NCI-H2227 (cell line): ENCODE results near the gene TM4SF4.

Experiments used
- DNase-seq: peaks from one replicate; lab custom pipeline; 2025; ENCODE audit not compliant: unreplicated experiment; lab: John Stamatoyannopoulos, UW

Gene TM4SF4

DNA sequence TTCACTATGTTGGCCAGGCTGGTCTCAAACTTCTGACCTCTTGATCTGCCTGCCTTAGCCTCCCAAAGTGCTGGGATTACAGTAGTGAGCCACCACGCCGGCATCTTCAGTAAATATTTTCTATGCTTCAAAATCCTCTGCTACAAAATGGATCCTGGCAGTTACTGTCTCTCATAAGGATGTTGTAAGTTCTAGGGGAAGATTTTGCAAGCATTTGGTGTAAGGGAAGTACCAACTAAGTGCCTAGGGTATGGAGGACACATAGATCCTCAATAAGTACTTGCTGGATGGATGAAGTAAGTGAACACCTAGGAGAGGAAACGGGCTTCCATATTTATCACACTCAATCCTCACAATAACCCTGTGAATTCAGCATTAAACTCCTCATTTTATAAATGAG lies 6.6 kb downstream of the TM4SF4 start:
- DNase-seq: no peak

DNA sequence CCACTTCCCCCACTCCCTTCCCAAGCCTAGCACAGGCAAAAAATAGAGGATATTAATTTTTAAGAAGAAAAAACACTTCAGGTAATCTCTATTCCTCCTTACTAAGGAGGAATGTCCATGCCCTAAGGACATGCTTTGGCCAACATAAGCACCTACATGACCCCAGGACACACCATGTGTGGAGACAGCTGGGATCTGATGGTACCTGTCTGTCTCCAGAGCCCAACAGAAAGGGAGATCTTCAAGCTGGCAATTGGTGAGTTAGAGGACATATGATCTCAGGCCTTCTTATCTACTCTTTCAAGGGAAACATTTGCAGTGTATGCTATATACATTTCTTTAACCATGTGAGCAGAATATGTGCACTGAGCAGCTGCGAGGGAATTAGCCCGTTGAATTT lies 7.0 kb downstream of the TM4SF4 start:
- no peak for DNase-seq

DNA sequence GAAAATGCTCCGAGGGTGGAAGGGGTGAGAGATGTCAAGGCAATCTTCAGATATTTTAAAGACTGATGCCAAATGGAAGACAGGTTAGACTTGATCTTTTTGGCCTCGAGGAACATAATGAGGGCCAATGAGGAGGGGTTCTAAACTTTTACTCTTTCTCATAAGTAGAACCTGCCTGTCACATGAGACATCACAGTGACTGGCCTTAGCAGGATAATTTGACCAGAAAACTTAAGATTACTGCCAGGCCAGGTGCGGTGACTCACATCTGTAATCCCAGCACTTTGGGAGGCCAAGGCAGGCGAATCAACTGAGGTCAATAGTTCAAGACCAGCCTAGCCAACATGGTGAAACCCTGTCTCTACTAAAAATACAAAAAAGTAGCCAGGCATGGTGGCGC lies 12.2 kb downstream of the TM4SF4 start:
- DNase-seq: no peak

DNA sequence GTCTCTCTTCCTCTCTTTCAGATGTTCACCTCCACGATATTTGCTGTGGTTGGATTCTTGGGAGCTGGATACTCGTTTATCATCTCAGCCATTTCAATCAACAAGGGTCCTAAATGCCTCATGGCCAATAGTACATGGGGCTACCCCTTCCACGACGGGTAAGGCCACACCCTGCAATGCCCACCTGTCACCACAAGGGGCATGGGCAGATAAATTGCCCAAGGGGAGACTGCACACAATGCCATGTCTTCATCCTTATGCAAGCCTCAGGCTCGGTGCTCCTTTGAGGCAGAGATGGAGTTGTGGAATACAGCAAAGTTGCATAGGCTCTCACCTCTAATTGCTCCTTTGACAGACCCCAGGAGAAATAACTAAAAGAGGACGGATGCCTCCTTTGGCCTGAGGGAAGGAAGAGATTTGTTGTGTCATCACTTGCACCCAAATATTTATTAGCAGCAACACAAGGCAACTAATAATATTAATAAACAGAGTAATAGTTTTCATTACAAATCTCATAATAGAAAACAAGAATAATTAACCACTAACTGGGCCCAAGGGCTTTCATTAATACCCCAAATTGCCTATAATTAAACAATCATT lies 13.2 kb downstream of the TM4SF4 start:
- peak; percentile 1 for DNase-seq

DNA sequence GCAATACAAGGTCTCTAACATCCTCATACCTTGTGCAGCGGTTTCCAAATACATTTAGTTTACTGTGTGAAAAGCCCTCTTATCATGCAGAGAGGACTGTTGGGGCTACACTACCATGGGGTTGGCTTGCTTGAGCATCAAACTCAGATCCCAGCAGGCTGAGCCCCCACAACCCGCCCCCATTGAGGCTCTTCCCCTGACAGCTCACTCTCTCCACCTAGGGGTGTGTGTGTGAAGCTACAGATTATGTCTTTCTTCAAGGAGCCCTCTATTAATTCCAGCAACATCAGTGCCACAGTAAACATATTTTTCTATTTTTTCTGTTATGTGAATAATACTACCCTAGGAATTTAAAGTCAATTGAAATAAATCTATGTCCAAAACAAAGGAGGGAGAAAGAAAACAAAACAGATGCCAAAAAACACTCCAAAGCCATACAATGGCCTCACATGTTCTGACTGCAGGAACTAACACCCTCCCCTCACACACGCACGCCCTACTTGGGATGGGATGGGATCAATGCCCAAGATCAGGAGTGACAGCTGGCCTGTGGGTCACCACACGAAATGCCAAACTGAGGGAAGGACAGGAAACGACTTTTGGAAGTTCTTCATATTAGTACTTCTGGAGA lies 14.7 kb downstream of the TM4SF4 start:
- no peak for DNase-seq

DNA sequence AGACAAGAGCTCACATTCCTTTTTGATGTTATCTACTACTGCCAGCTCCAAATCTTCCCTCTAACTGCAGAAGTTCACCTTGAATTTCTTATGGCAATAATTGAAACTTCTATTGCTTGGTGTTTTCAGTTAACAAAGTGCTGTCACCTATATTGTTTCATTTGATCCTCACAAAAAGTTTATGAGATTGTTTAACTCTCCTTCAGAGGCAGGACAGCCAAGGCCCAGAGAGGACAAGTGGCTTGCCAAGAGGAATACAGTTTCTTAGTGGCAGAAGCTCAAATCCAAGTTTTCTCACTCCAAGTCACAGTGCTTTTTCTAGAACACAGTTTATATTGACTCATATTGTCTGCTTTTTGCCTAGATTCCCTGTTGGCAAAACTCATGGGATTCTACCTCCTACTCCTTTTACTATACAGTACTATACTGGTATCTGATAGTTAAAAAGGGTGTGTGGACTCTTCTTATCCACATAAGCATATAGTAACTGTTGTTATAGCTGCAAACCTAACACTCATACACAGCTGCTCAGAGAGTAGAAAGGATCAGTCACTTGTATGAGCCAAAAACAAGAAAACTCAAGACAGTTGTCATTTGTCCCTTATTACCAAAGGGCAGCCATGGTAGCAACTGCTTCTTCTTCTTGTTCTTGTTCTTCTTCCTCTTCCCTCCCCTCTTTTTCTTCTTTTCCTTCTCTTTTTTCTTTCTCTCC lies 15.9 kb downstream of the TM4SF4 start:
- DNase-seq: no peak

DNA sequence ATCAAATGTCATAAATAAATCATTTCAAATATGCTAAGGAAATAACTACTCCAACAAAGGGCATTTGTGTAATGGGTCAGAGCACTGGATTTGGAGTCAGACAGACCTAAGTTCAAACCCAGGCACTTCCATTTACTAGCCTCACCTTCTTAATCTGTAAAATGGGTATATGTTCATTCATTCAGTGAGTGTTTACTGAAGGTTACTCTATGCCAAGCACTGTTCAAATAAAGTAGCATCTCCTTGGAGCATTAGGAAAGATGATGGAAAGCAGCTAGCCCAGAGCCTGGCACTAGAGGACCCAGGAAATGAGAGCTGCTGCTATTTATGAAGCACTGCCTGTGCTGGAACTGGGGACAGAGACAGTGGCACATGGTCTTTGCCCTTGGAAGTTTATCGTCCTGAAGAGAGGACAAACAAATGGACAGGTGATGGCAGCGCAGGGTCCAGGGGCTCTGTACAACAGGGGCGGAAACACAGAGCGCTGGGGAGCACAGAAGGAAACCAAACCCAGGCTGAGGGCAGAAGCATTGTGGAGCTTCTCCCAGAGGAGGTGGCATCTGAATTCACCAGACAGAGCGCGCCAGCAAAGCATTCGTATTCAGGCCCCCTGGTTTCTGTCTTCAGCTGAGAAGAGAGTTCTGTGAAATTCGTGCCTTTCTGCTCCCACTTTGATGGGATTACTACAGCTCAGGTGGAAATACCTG lies 19.0 kb downstream of the TM4SF4 start:
- DNase-seq: no peak

DNA sequence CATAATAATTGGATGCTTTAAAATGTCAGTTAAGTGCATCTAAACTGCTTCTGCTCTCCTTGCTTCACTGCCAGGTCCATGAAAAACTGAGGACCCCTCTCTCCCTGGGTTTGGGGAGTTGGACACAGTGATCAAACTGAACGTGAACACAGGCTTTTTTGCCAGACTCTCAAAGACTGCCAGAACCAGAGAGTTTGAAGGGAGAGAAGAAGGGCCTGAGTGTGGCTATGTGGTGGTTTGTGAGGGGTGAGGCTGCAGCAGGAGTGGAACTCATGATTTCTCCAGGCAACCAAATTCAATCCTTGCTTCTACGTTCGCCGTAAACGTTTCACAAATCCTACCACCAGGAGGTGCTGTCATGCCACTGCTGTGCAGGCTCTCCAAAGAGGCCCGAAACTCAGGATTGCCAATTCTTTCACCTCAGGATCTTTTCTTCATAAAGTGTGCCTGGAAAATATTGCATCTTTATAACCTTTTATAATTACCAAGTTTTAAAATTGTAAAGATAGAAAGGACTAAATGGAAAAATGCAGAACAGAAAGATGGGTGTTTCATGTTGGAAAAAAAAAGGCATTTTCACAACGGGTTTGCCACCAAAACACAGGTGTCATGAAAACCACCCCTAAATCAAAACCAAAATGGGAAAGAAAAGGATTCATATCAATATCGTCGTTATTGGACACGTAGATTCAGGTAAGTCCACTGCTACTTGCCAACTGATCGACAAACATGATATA lies 19.7 kb downstream of the TM4SF4 start:
- DNase-seq: peak; percentile 50

DNA sequence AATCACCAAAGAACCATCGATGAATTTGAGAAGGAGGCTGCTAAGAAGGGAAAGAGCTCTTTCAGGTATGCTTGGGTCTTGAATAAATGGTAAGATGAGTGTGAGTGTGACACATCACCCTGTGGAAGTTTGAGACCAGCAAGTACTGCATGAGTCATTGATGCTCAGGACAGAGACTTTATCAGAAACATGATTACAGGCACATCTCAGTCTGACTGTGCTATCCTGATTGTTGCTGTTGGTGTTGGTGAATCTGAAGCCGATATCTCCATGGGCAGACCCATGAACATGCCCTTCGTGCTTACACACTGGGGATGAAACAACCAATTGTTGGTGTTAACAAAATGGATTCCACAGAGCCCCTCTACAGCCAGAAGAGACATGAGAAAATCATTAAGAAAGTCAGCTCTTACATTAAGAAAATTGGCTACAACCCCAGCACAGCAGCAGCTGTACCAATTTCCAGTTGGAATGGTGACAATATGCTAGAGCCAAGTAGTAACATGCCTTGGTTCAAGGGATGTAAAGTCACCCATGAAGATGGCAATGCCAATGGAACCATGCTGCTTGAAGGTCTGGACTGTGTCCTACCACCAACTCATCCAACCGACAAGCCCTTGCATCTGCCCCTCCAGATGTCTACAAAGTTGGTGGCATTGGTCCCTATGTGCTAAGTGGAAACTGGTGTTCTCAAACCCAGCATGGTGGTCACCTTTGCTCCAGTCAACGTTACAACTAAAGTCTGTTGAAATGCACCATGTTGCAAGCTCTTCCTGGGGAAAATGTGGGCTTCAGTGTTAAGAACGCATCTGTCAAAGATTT lies 20.5 kb downstream of the TM4SF4 start:
- no peak for DNase-seq

DNA sequence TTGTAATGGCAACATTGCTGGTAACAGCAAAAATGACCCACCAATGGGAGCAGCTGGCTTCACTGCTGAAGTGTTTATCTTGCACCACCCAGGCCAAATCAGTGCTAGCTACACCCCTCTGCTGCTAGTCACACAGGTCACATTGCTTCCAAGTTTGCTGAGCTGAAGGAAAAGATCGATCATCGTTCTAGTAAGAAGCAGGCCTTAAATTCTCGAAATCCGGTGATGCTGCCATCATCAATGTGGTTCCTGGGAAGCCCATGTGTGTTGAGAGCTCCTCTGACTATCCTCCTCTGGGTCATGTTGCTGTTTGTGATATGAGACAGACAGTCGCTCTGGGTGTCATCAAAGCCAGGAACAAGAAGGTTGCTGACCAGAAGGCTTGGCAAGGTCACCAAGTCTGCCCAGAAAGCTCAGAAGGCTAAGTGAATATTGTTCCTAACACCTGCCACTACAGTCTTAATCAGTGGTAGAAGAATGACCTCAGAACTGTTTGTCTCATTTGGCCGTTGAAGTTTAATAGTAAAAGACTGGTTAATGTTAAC lies 21.2 kb downstream of the TM4SF4 start:
- DNase-seq: no peak

DNA sequence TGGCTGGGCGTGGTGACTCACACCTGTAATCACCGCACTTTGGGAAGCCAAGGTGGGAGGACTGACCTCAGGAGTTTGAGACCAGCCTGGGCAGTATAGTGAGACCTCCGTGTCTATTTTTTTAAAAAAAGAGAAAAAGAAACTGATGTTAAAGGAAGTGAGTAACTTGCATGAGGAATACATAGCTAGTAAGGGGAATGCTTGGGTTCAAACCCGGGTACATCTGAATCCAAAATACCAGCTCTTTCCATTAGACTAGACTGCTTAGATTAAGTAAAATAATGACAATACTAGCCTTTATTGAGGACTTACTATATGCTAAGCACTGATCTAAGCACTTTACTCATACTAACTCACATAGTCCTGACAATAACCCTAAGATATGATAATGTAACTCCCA lies 22.4 kb downstream of the TM4SF4 start:
- DNase-seq: no peak

DNA sequence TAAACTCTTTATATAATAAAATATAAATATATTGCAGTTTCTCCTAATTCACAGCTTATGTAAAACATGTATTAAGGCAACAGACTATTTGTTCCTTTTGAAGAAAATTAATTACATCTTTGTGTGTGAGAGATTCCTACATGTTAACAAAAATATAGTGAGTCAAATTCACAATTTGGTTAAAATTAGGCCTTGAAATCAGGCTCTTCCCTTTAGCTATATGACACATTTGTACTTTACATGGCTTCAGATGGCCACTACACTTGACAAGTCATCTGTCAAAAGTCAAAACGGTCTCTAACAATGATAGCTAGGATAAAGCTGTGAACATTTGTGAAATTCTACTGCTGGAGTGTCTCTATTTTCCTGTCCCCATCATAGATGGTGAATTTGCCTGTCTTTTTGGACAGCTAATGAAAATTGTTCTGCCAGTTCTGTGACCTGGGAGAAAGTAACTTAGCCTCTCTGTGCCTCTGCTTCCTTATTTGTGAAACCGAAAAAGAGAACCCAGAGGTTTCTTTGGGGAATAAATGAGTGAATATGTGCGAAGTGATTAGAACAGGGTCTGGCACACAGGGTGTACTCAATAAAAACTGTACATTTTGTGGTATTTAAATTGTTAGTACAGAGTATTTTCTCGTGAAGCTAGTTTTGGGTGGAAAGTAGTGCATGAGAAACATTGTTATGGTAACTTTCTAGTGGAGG lies 23.6 kb downstream of the TM4SF4 start:
- no peak for DNase-seq

DNA sequence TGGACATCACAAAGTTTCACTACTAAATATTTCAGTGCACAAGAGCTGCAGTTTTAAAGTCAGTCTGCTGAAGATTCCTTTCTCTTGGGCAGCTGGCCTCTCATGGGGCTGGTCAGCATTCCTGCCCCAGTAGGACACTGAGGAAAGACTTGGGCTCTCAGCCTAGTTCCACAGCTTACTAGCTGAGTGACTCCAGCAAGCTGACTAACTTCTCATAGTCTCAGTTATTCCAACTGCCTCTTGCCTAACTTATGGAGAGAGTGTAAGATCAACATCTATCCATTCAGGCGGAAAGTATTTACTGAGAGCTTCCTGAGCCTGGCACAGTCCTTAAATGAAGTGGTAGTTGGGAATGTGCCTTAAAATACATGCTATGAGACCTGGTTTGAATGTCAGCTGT lies 27.0 kb downstream of the TM4SF4 start:
- DNase-seq: no peak

DNA sequence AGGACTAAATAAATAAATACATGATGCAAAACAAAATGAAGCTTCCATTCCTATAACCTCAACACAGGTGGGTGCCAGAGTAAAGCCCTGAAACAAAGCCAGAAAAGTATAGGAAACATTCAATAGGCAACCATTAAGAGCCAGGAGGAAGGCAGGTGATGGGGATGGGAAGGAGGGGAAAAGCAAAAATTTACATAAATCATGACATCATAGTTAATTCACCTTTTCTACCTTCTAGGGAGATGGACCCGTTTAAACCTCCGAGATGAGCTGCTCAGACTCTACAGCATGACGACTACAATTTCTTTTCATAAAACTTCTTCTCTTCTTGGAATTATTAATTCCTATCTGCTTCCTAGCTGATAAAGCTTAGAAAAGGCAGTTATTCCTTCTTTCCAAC lies 27.9 kb downstream of the TM4SF4 start:
- no peak for DNase-seq

DNA sequence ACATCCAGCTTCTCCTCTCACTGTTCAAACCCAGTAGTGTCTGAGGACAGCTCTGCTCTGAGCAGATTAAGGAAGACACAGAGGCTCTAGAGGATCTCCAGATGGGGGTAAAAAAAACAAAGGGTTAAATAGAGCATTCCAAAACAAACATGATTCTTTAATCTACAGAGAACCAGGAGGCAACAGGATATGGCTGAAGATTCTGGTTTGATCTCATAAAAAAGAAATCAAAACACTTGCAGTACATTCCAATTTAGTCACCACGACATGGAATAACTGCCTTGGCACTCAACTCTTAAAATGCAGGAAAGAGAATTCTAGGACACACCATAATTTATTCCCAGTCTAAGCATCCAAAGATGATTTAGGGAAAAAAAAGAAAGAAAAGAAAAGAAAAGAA lies 32.0 kb downstream of the TM4SF4 start:
- no peak for DNase-seq

DNA sequence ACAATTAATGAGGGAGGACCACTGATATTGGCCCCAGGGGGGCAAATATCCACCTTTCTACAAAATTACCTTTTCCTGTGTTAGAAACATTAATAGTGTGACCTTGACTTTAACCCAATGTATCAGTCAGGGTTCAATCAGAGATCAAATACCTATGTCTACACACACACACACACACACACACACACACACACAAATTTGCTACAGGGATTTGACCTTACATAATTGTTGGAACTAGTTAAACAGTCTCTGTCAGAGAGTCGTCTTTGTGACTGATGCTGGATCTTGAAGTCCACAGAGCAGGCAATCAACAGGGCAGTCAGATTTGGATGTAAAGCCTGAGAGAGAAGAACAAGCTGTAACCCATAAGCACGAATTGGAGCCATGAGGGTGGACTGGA lies 32.5 kb downstream of the TM4SF4 start:
- DNase-seq: no peak

DNA sequence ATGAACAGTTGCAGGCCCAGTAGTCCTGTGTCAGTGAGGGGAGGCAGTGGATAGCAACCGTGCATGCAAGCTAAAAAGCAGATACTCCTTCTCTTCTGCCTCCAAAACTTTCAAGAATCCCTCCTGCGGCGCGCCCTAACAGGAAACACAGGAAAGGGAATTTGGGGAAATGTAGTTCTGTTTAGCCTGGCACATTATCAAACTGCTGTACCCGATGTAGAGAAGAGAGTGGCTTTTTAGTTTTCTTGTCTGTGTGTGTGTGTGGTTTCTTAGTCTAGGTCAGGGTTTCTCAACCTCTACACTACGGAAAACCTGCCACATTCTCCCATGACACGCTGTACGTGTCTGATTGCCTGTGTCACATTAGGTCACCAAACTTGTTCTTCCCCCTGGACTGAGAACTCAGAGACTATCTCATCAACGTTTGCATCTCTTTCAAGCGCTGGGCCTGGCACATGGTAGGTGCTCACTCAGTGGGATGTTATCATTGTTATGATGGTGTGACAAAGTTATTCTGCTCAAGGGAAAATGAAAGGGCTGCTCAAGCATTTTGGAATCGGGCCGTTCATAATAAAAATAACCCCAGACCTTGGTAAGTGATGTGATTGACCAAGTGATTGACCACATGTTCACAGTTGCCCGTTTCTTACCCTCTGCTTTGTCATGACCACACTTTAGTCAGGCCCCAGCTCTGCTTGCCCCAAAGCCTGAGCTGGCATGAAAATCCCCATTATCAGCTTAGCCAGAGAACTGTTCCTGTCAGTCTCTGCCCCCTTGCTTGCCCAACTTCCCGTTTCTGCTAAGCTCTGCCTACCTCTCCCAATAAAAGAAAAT lies 33.2 kb downstream of the TM4SF4 start:
- no peak for DNase-seq

DNA sequence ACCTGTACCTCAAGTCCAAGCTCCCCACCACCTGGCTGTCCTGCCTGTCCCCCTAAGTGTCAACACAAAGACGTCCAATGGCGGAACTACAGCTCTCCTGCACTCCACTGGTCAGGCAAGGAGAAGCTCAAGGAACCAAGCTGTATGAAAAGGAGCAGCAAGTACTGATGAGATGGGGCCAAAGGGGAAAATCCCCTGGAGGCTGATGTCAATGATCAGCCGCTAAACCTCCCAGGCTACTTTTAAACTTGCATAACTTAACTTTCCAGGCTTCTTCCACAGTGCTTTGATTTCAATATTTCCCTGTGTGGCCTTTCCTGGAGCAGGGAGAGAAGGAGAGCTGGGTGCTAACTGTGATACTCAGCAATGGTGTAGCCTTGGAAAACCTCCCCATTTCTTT lies 35.0 kb downstream of the TM4SF4 start:
- DNase-seq: no peak

DNA sequence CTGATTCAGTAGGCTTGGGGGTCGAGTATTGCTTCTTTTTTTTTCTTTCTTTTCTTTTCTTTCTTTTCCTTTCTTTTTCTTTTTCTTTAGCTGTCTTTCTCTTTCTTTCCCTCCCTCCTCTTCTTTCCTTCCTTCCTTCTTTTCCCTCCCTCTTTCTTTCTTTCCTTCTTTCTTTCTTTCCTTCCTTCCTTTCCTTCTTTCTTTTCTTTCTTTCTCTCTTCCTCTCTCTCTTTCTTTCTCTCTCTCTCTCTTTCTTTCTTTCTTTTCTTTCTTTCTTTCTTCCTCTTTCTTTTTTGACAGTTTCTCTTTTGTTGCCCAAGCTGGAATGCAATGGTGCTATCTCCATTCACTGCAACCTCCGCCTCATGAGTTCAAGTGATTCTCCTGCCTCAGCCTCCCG lies 36.0 kb downstream of the TM4SF4 start:
- no peak for DNase-seq
